ENCODE results near the gene BACH2.
"Not testable (repeated sequence)": the region's sequence is repeated elsewhere in the genome, so short reads cannot be mapped to it uniquely, and the experiment has no call there.

BACH2 gene

DNA sequence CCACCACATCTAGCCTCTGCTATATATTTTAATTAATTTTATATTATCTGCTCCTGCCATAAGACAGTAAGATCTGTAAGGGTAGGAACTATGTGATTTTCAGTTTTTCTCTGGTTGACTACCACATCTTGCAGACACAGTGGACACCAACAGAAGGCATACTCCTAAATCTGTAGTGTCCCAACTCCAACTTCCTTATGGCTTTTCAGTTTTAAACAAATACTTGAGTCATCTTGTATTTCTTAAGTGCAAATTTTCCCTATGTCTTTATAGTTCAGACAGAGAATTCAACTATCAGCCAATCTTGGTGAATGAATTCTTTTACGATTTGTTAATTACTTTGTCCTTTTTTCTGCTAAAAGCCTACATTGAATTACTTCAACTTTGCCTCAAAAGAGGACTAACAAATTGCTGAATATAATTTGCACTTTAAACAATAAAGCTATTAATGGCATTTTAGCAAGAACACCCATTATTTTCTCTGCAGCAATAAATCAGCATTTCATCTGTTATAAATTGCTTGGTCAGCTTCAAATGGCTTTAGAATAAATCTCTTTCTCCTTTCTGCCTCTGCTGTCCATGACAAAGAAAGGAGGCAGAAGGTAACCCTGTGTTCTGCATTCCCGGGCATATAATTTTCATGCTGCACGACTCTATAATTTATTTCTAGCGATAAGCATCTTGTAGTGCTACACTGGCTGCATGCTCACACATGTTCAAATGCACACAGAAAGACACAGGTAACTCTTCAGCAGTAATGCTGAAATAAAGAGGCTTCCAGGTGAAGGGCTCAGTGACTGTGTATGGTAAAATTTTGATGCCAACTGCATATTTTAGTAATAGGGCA lies 144.8 kb downstream of the BACH2 start:
- no peak for DNase-seq (ENCODE audit: low spot score)

DNA sequence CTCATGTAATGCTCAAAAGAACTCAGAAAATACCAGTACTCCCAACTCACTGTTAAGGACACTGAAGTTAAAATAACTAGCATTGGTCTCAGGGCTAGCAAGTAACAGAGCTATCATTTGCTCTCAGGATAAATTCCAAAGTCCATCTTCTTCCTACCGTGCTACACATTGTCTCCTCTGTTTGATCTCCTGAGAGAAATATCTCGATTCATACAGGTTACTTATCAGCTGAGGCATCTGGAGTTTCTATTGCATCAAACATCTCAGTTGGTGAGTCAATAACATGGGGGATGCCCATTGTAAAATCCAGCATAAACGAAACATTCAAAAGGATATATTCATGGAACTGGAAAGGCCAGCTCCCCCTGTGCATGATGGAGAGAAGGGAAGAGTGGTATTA lies 147.4 kb downstream of the BACH2 start:
- DNase-seq (ENCODE audit: low spot score) = no peak

DNA sequence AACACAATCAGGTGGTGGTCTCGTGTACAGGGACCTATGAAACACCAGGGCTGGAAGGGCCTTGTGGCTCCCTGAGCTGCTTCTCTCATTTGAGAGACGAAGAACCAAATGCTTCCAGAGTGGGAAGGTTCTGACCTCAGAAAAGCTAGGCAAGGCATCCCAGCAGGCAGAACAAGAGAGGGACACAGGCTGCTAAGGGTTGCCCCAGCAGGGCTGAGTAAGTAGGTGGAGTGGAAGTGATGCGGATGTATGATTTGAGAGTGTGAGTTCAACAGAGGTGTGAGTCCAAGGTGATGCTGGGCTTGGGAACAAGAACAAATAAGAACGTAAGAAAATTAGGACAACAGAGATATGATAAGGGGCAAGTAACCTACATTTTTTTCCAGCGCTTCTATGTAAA lies 147.8 kb downstream of the BACH2 start:
- DNase-seq (ENCODE audit: low spot score) = no peak

DNA sequence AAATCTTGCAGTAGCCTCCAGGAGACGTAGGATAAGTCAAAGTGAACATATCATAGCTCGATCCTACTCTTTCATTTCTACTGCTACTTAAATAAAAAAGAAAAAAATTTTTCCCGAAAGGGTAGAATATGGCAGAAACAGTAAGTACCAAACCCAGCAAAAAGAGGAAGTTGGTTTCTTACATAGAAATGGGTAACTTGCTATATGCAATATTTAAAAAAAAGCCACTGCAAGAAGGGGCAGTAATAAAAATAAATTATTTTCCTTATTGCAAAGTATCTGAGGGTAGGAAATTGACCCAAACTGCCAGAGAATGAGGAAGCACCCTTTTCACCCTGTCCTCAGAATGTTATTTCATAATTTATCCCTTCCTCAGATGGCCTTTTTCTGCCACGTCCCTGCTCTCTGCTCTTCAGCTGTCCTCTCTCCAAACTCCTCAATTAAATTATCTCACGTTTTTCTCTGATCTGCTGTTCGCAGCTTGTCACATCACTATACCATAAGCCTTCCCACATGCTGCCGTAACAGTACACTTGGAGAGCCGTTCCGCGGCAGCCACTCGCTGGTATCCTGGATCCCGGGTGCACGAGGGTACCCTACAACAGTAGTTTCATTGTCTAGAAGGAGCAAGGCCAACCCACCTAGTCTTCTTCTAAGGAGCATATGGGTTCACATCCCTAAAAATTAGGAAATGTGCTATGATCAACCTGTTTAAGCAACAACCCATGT lies 149.6 kb downstream of the BACH2 start:
- no peak for DNase-seq (ENCODE audit: low spot score)

DNA sequence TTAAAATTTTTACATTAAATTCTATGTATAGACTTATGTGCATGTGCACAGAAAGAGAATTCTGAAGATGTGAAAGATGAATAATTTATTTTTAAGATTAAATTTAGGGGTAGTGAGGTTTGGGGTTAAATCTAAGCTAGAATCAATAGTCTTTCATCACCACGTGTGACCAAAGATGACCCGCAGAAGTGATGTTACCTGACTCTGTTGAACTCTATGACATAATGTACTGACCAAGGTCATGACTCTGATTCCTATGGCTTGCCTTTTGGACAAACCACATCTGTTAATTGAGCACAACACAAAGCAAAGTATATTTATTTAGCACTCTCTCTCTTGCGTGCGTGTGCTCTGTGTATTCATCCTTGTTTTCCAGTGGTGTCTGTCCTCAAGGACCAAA lies 150.6 kb downstream of the BACH2 start:
- no peak for DNase-seq (ENCODE audit: low spot score)

DNA sequence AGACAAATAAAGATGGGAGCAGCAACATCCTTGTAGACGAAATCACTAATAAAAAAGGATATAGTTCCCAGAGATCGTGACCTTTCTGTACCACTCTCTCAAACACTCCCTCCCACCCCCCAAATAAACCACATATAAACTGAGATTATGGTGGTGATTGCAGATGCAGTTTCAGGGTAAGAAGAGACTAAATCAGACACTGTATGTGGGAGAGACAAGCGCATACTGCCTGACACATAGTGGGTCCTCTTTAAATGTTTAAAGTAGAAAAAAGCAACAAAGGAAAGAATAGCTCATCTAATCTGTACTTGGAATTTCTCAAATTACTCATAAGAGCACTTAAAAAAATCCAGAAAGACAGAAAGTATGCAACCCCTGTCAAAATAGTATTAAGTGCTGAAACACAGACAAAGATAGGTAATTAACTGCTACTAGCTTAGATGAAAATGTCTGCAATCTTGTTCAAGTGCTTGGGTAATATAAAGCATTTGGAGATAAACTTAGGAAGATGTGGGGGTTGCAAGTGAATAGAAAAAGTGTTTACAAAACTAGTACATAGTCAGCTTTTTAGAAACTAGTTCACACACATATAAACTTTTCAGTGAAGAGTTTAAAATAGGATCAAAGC lies 151.6 kb downstream of the BACH2 start:
- no peak for DNase-seq (ENCODE audit: low spot score)

DNA sequence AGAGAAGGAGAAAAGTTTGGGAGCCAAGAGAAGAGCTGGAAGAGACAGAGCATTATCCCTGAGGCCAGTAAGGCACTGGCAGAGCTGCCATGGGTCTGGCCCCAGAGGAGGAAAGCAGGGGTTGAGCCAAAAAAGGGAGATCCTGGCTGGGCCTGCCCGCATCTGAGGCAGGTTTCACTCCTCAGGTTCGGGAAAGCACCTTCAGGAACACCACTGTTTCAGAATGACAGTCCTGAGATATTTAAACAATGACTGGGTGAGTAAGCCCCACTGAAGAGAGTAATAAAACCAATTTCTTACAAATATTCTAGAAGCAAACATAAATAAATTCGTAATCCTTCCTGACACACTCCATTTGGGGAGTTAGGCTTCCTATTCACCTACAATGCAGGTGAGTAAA lies 152.2 kb downstream of the BACH2 start:
- no peak for DNase-seq (ENCODE audit: low spot score)

DNA sequence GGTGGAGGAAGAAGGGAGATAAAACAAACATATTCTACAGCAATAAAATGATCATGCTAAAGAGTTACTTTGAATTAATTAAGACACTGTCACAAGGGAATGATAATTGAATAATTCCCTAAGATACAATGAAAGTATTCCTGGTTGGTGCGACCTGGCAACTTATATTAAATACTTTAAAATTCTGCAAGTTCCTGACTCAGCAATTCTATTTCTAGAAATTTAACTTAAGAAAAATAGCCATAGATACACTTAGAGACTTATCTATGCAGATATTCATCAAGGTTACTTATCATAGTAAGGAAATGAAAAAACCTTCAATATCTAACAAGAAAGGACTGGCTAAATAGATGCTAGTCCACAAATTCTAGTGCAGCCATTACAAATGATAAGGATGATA lies 156.0 kb downstream of the BACH2 start:
- no peak for DNase-seq (ENCODE audit: low spot score)

DNA sequence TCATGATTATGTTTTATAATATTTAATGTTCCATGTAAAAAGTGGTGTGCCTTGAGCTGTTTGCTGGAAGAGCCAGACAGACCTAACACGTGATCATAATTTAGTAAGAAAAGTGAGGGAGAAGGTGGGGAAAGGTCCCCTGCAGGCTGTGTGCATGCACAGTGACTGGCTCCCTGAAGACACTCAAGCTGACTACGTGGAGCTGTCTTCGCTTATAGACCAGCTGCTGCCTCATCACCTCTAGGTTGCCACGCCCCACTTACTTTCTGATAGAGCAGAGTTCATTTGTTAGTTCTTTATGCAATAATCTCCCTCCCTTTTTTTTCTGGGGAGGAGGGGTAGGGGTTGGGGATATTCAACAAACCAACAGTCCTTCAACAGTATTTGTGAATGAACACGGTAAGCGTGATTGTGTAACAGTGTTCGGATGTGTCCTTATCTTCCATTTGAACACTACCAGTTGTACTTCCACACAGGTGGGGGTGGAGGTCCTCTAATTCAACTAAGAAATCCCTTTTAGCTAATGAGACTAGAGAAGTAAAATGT lies 157.3 kb downstream of the BACH2 start:
- DNase-seq (ENCODE audit: low spot score) = no peak

DNA sequence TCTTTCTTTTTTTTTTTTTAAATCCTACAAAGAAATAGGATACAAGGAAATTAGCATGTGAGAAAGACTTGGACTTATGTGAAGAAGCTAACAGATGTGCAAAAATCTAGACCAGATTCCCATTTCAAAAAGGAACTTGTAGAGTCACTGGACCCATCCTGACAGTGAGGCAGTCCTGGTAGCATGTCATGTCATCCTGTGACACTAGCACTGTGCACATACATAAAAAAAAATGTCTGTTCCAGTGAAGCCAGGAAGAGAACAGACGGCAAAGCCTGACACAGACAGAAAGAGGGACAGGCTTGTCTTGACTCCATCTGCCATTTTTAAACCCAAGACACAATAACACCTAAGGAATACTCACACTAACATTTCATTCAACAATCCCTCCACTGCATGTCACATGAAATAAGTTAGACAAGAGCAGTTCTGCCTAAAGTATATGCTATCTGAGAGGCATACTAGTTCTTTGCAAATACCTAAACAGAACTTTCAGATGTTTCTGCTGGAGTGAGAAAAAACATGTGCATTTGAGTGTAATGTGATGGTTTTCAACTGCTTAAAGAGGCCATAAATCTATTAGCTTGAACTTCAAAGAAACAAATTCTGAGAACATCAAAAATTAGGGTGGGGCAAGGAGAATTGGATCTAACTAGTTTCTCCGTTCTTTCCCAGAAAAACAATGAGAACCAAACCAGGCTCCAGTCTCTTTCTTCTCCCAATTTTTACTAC lies 159.6 kb downstream of the BACH2 start:
- no peak for DNase-seq (ENCODE audit: low spot score)

DNA sequence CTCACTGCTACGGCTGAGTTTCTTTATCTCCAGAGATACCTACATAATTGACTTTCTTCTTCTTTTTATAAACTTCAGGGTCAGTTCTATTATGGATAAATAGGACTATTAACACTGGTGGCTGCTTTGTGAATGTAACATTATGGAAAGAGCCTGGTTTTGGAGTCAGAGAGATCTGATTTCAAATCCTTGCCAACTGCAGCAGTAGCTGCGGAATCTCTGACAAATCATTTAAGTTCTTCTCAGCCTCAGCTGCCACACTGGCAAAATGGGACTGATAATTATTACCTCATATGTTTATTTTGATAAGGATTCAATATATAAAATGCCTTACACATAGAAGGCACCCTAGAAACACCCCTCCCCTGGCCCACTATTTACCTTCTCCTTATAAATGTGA lies 160.5 kb downstream of the BACH2 start:
- DNase-seq (ENCODE audit: low spot score) = no peak

DNA sequence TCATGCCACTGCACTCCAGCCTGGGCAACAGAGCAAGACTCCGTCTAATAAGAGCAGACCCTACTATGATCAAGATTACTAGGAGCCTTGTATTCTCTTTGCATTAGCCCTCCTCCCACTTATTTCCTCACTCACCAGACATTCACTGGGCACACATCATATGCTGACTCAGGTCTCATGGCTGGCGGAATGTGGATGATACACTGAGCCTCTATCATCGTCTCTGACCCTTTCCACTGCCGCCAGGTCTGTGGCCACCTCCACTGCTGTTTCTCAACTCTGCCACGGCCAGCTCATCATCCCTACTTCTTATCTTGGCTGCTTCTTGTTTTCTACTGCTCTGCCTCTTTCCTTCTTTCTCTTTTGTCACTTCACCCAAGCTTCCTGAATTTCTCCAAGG lies 161.0 kb downstream of the BACH2 start:
- DNase-seq (ENCODE audit: low spot score) = no peak

DNA sequence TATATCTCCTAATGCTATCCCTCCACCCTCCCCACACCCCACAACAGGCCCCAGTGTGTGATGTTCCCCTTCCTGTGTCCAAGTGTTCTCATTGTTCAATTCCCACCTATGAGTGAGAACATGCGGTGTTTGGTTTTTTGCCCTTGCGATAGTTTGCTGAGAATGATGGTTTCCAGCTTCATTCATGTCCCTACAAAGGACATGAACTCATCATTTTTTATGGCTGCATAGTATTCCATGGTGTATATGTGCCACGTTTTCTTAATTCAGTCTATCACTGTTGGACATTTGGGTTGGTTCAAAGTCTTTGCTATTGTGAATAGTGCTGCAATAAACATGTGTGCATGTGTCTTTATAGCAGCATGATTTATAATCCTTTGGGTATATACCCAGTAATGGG lies 163.0 kb downstream of the BACH2 start:
- not testable (repeated sequence) for DNase-seq (ENCODE audit: low spot score)

DNA sequence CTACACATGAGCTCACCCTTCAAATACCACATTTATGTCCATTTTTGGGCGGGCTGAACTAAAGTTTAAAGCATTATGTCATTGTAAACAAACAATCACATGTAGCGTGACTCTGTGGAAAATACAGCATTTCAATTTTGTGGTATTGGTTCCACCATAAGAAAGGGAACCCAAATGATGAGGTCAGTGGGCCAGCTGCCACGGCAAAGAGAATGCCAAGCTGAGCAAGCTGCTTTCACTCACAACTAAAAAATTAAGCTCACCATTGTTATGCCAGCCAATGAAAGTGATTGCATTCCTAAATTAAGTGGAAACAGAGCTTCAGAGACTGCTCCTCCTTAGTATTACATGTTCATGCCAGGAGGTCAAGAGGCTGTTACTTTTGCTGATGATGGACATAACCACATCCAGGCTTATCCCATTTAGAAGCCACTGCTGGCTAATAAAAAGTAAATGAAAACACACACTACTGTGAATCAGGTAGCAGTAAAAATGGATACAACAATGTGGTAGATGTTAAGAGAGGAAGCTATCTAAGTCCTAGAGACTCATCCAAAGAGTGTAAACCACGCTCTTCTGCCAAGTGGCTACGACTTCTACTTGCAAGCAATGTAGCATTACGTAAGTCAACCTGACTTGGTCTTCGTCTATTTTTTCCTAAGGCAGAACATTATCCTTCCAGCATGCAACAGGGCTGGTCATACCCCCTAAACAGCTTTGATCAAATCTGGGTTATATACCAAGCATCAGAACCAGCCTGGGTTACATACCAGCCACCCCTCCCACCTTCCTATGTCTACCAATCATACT lies 164.8 kb downstream of the BACH2 start:
- no peak for DNase-seq (ENCODE audit: low spot score)

DNA sequence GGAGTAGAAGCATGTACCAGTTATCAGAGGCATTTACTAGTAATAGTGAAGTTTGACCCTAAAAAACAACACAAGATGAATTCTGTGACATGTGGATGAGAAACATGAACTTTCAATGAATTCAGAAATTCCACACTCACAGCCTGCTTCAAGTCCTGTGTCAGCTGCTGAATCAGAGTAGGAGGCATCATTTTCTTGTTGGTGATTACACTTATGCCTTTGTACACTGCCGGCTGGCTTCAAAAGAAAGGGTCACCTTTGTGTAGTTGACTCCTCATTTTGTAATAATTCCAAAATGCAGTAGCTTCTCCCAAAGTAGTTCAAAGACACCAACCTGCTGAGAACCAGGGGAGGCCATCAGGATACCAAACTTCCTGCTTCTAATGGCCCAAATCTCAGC lies 165.5 kb downstream of the BACH2 start:
- DNase-seq (ENCODE audit: low spot score) = no peak

DNA sequence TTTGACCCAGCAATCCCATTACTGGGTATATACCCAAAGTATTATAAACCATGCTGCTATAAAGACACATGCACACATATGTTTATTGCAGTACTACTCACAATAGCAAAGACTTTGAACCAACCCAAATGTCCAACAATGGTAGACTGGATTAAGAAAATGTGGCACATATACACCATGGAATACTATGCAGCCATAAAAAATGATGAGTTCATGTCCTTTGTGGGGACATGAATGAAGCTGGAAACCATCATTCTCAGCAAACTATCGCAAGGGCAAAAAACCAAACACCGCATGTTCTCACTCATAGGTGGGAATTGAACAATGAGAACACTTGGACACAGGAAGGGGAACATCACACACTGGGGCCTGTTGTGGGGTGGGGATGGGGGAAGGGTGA lies 168.0 kb downstream of the BACH2 start:
- DNase-seq (ENCODE audit: low spot score) = not testable (repeated sequence)

DNA sequence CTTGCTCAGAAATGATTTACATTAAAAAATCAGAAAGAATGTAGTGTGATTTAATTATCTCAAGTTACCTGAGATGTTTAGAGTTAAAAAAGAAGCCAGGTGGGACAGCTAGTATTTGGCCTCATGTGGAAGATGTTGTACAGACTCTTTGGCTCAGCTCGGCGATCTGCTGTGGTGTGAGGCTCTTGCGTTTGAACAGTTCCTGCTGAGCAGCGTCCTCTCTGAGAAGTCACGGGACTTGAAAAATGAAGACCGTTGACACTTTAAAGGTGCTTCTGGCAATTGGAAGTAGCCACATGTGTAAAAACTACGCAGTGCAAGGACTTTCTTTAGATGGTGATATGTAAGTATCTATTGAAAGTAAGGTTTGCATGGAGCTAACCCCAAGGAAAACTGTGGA lies 169.0 kb downstream of the BACH2 start:
- DNase-seq (ENCODE audit: low spot score) = no peak

DNA sequence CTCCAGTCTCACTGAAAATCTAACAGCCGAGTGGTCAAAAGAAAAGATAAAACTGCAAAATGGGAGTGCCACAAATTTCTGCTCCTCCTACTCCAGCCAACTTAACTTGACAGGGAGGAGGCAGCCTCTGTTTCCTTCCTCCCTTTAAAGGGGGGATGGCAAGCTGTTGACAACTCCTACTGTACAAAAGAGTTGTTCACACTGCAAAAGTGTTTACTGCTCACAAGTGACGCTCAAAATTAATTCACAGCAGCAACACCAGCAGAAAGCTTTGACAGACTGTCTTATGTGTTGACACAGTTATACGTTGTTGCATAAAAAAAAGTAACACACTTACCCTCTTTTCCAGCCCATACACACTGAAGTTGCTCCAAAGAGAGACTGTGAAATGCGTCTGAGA lies 169.8 kb downstream of the BACH2 start:
- DNase-seq (ENCODE audit: low spot score) = no peak

DNA sequence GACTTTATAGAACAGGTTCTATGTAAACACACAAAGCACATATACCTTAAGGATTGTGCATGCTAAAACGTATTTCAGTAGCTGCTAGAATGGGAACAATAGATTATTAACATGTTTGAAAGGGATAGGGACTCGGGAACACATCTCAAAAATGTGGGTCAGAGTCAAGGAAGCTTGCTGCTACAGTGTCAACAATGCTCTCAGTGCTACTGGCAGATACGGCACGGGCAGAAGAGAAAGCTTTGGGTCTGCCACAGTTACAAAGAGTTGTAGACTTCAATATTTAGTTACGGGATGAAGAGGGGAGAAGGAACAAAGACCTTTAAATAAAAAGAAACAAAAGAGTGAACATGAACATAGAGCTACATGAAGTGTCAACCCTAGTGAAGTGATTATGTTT lies 170.5 kb downstream of the BACH2 start:
- DNase-seq (ENCODE audit: low spot score) = no peak

DNA sequence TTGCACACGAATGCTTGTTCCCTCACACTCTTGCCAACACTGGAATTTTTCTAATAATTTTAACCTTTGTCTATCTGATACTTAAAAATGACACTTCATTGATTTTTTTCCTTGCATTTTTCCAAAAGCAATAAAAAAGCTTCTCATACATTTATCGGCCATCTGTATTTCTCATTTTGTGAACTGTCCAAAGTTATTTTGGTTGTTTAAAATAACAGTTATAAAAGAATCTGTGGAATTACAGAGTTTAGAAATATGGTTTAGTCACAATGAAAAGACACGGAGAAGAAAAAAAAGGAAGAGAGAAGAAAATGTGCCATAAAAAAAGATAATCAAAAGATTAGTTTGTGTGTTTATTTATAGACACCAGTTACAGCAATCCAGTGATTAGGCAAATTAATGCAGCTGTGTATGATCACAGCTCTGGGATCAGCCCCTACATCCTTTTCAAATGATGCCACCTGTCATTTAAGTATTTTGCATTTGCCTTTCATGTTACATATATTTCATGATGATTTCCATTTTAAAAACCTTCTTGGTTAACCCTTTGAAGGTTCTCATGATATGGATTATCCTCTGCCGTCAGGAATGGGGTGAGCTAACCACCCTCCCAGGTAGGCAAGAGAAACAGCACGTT lies 171.7 kb downstream of the BACH2 start:
- no peak for DNase-seq (ENCODE audit: low spot score)

DNA sequence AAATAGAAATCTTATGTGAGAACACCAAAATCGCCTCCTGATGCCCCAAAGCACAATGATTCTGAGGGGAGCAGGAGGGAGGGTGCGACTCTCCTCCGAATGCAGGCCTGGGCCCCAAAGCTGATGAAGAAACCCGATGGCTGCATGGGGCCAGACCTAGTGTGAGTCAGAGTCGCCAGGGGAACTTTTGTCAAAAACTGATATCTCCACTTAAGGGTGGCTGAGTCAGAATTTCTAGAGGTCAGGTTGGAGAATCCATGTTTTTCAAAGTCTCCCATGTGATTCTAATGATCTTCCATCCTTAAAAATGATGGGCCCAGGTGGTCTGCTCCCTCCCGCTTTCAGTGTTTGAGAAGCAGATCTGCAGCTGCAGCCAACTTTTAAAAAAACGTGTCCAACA lies 172.8 kb downstream of the BACH2 start:
- no peak for DNase-seq (ENCODE audit: low spot score)

All from LoVo (cell line).